Activated T-helper 2 cell treated with anti-CD3 and anti-CD28 coated beads, Interferon-gamma antibody, Interleukin-2, Interleukin-4, amounts not matched to agents 10 μg/mL and 5 μg/mL and 100 μg/mL, durations not matched to agents 14 hours and 24 hours and 36 hours (primary cell): ENCODE data around the gene KCNK3. TPM values are rescaled to one million over a fixed set of nuclear protein-coding genes. Genes with fewer than 3 reads are reported as not detected.

Experiments used
- DNase-seq: peaks from one replicate; pipeline ENCODE4 v3.0.0; 2021; ENCODE audit warnings: low spot score
- H3K27ac Mint-ChIP-seq: one replicate; pipeline ENCODE4 v1.8.0; 2021; ENCODE audit warnings: mixed read lengths
- H3K27me3 Mint-ChIP-seq: one replicate; pipeline ENCODE4 v1.8.0; 2021; ENCODE audit warnings: low read depth, mixed read lengths
- H3K36me3 Mint-ChIP-seq: one replicate; pipeline ENCODE4 v1.8.0; 2021; ENCODE audit warnings: low read depth, mixed read lengths
- H3K4me1 Mint-ChIP-seq: one replicate; pipeline ENCODE4 v1.8.0; 2021; ENCODE audit warnings: low read depth, mixed read lengths
- H3K4me3 Mint-ChIP-seq: one replicate; pipeline ENCODE4 v1.8.0; 2021; ENCODE audit warnings: low read depth, mild to moderate bottlenecking, moderate library complexity, mixed read lengths
- H3K9me3 Mint-ChIP-seq: one replicate; pipeline ENCODE4 v1.8.0; 2021; ENCODE audit warnings: mixed read lengths
- intact Hi-C: fragments of 100-400 bp; cut with micrococcal nuclease; formaldehyde crosslinking; loops from one replicate; pipeline ENCODE4 v1.15.1; 2023
- total RNA-seq: library from RNA; stranded (reverse); gene quantifications from 2 replicates; pipeline ENCODE4 v1.2.3, GENCODE V29; 2022

Gene KCNK3
- total RNA-seq, 1 donor from 2014 or later, result not detected

DNA sequence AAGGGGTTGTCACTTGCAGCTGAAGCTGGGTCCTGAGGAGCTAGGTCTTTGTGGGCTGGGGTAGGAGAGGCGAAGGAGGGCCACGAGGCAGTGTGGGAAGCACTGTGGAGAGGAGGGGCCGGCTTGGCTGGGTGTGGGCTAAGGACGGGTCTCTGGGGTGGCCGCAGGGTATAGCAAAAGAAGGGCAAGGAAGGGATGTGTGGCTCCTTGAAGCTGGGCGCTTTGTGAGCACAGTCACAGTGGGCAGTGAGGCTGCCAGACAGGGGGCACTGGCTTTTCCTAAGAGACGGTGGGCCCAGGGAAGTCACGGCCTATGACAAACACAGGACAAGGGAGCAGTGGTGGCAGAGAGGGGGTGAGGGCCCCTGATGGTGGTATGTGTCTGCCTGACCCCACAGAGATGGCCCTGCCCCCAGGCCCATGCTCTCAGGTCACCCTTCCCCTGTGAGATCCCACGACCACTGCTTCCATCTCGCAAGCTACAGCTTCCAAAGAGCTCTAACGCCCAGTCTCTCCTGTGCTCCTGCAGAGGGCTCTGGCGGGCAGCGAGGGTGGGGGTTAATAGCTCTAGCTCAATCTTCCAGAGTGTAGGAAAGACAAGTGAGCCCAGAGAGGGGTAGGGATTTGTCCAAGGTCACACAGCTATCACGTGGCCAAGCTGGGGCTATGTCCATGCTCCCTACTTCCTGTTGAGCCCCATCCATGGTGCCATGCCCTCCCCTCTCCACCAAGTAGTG, 32.4 kb downstream of the KCNK3 start:
- Mint-ChIP-seq H3K27me3 (no peaks in the 10 kb centered on the region), H3K36me3 (no peaks in the 10 kb centered on the region), H3K9me3 (no peaks in the 10 kb centered on the region), H3K4me1 (no peaks in the 10 kb centered on the region), H3K27ac (no peak overlapping the region), H3K4me3 (no peak overlapping the region)
- DNase-seq, result no peak
- intact Hi-C loops, result no loop called here

DNA sequence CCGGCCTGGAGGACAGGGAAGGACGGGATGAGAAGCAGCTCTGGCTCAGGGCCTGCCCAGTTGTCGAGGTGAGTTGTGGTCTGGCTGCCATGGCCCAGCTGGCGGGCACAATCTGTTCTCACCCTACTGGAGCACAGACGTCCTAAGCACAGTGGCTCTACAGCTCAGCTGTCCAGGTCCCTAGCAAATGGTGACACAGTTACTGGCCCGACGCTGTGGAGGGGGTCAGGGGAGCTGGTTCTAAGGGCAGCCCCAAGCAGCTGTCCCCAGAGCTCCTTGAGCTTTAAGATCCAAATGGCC, 32.9 kb downstream of the KCNK3 start:
- Mint-ChIP-seq H3K9me3 (no peaks in the 10 kb centered on the region), H3K4me1 (no peaks in the 10 kb centered on the region), H3K27ac (no peak overlapping the region), H3K36me3 (no peaks in the 10 kb centered on the region), H3K4me3 (no peak overlapping the region), H3K27me3 (no peaks in the 10 kb centered on the region)
- DNase-seq, result no peak
- intact Hi-C loops, result no loop called here

DNA sequence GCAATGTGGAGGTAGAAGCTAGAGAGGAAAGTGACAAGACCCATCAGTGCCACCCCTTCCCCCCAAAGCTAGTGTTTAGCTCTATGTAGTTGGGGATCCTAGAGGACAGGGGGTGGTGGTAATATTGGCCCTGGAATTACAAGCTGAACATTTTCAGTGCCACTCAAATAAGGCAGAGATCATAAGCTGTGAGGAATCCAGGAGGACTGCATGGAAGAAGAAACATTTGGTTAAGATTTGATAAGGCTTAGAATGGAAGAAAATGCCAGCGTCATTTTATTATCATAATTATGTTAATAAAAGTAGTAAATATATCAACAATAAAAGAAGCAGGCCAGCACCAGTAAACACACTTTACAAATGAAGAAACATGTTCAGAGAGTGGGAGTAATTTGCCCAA, 33.7 kb downstream of the KCNK3 start:
- no peak for DNase-seq
- H3K4me1 Mint-ChIP-seq, result no peaks in the 10 kb centered on the region
- H3K27ac Mint-ChIP-seq, result no peak overlapping the region
- no peak overlapping the region for H3K4me3 Mint-ChIP-seq
- no peaks in the 10 kb centered on the region for H3K36me3 Mint-ChIP-seq
- intact Hi-C loops, result no loop called here
- H3K27me3 Mint-ChIP-seq, result no peaks in the 10 kb centered on the region
- H3K9me3 Mint-ChIP-seq, result no peaks in the 10 kb centered on the region

DNA sequence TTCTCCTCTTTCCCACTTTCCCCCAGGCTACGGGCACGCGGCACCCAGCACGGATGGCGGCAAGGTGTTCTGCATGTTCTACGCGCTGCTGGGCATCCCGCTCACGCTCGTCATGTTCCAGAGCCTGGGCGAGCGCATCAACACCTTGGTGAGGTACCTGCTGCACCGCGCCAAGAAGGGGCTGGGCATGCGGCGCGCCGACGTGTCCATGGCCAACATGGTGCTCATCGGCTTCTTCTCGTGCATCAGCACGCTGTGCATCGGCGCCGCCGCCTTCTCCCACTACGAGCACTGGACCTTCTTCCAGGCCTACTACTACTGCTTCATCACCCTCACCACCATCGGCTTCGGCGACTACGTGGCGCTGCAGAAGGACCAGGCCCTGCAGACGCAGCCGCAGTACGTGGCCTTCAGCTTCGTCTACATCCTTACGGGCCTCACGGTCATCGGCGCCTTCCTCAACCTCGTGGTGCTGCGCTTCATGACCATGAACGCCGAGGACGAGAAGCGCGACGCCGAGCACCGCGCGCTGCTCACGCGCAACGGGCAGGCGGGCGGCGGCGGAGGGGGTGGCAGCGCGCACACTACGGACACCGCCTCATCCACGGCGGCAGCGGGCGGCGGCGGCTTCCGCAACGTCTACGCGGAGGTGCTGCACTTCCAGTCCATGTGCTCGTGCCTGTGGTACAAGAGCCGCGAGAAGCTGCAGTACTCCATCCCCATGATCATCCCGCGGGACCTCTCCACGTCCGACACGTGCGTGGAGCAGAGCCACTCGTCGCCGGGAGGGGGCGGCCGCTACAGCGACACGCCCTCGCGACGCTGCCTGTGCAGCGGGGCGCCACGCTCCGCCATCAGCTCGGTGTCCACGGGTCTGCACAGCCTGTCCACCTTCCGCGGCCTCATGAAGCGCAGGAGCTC, 35.4 kb downstream of the KCNK3 start:
- no peak overlapping the region for H3K27ac Mint-ChIP-seq
- no peaks in the 10 kb centered on the region for H3K4me1 Mint-ChIP-seq
- no peaks in the 10 kb centered on the region for H3K9me3 Mint-ChIP-seq
- no peak for DNase-seq
- intact Hi-C loops, result no loop called here
- no peaks in the 10 kb centered on the region for H3K36me3 Mint-ChIP-seq
- no peak overlapping the region for H3K4me3 Mint-ChIP-seq
- peaks cover 3% of the 10 kb centered on the region for H3K27me3 Mint-ChIP-seq

DNA sequence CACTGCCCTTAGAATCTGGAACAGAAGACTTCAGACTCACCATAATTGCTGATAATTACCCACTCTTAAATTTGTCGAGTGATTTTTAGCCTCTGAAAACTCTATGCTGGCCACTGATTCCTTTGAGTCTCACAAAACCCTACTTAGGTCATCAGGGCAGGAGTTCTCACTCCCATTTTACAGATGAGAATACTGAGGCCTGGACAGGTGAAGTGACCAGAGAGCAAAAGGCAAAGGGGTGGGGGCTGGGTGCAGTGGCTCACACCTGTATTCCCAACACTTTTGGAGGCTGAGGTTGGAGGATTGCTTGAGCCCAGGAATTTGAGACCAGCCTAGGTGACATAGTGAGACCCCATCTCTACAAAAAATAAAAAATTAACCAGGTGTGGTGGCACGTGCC, 36.8 kb downstream of the KCNK3 start:
- intact Hi-C loops, result no loop called here
- H3K4me3 Mint-ChIP-seq, result no peak overlapping the region
- H3K27me3 Mint-ChIP-seq, result peaks cover 8% of the 10 kb centered on the region
- no peaks in the 10 kb centered on the region for H3K36me3 Mint-ChIP-seq
- H3K27ac Mint-ChIP-seq, result no peak overlapping the region
- H3K4me1 Mint-ChIP-seq, result no peaks in the 10 kb centered on the region
- DNase-seq, result no peak
- no peaks in the 10 kb centered on the region for H3K9me3 Mint-ChIP-seq

DNA sequence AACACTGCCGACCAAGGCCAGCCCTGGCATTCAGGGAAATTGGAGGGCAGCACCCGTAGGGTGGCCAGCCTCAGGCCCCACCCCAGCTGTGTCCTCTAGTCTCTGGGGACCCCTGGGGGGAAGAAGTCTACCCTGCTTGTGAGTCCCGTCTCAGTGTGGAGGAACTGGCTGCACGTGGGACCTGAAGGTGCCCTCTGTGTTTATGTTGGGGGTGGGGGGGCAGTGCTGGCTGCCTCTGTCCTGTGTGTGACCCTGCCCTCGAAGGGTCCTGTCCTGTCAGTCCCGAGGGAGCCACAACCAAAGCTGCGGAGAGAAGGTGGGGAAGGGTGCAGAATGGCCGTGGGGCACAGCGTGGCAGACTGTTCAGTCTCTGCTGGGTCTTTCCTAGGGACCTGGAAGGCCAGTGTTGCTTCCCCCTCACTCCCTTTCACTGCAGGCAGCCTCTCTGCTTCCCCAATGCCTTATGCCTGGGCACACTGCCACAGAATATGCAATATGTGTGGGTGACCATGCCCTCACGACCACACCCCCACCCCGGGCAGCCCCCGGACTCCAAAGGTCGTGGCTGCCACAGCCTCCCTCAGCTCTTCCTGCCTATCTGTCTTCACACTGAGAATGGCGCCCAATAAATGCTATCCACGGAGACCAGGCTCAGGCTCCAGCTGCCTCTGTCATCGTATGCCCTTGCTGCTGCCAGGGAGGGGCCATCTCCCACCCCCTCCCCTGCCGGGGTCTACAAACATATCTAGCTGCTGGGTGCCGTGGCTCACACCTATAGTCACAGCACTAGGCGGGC, 38.2 kb downstream of the KCNK3 start:
- Mint-ChIP-seq H3K4me3 (no peak overlapping the region), H3K27ac (no peak overlapping the region), H3K36me3 (no peaks in the 10 kb centered on the region), H3K27me3 (peaks cover 8% of the 10 kb centered on the region), H3K9me3 (no peaks in the 10 kb centered on the region), H3K4me1 (no peaks in the 10 kb centered on the region)
- no peak for DNase-seq
- intact Hi-C loops, result no loop called here

DNA sequence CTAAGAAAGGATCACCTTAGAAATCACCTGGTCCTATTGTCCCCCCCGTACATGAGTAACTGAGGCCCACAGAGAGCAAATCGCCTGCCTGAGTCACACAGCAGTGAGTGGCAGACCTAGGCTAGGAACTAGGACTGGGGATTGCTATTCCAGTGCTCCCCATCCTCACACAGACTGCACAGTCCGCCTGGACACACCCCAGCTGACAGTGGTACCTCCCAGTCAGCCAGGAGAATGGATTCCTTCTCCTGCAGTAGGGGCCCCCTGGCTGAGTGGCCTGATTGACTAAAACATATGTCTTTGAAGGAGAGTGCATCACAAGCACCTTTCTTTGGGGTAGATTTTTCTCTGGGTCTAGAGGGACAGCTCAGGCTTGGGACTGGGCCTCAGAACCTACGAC, 39.2 kb downstream of the KCNK3 start:
- Mint-ChIP-seq H3K4me3 (no peak overlapping the region), H3K27ac (no peak overlapping the region), H3K36me3 (no peaks in the 10 kb centered on the region), H3K9me3 (no peaks in the 10 kb centered on the region), H3K27me3 (peaks cover 8% of the 10 kb centered on the region), H3K4me1 (no peaks in the 10 kb centered on the region)
- intact Hi-C loops, result no loop called here
- no peak for DNase-seq

DNA sequence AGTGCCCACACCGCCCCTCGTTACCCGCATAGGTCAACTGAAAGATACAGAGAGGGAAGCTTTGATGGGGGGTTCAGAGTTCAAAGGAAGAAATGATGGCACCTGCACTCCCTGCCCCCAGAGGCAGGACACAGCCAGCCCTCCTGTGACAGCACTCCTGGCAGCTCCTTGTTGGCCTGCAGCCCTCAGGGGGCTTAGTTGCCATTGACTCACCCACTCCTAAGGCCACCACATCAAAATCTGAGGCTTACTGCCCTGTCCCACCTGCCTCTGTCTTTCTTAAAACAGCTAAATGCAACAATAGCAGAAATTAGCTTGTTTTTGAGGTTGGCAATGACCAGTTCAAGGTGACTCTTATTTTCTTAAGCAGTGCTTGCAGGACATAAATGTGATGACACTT, 39.9 kb downstream of the KCNK3 start:
- no peak overlapping the region for H3K4me3 Mint-ChIP-seq
- no peak for DNase-seq
- H3K27me3 Mint-ChIP-seq, result peaks cover 11% of the 10 kb centered on the region
- no peaks in the 10 kb centered on the region for H3K36me3 Mint-ChIP-seq
- intact Hi-C loops, result no loop called here
- H3K9me3 Mint-ChIP-seq, result no peaks in the 10 kb centered on the region
- no peaks in the 10 kb centered on the region for H3K4me1 Mint-ChIP-seq
- H3K27ac Mint-ChIP-seq, result no peak overlapping the region

DNA sequence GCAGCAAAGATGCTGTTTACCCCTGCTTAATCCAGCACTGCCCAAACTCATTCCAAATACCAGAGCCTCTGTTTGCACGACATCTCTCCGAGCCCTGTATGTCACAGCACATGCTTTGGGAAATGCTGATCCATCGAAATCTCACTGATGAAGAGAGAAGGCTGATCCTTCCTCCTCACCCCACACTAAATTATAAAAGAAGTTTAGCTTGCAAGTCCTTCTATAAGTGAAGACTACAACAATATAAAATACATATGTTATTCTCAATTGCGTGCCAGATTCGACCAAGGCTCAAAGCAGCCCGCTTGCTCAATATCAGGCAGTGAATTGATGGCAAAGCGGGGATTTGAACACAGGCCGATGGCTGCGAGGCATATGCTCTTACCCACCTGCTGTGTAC, 40.9 kb downstream of the KCNK3 start:
- intact Hi-C loops, result no loop called here
- DNase-seq, result no peak

DNA sequence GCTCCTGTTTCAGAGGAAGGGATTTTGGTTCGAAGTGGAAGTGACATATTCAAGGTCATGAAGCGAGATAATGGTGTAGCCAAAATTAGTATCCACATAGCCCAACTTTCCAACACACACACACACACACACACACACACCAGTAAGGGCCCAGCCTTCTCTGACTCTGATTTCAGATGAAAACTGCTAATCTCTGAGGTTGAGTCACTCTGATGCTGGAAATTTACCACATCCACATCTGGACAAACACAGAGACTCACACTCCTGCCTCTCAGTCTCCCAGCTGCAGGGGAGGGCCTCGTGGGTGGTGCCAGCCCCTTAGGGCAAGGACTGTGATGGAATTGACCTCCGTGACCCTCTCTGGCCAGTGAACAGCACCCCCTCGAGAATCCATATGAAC, 42.6 kb downstream of the KCNK3 start:
- no peaks in the 10 kb centered on the region for H3K9me3 Mint-ChIP-seq
- peaks cover 13% of the 10 kb centered on the region for H3K27me3 Mint-ChIP-seq
- DNase-seq, result no peak
- no peak overlapping the region for H3K27ac Mint-ChIP-seq
- H3K4me1 Mint-ChIP-seq, result no peaks in the 10 kb centered on the region
- H3K36me3 Mint-ChIP-seq, result no peaks in the 10 kb centered on the region
- no peak overlapping the region for H3K4me3 Mint-ChIP-seq
- intact Hi-C loops, result no loop called here

More for the DNA sequence above, 40.9 kb downstream of the KCNK3 start:
- no peak overlapping the region for H3K4me3 Mint-ChIP-seq
- no peaks in the 10 kb centered on the region for H3K36me3 Mint-ChIP-seq
- H3K27ac Mint-ChIP-seq, result no peak overlapping the region
- H3K9me3 Mint-ChIP-seq, result no peaks in the 10 kb centered on the region
- H3K4me1 Mint-ChIP-seq, result no peaks in the 10 kb centered on the region
- peaks cover 11% of the 10 kb centered on the region for H3K27me3 Mint-ChIP-seq

DNA sequence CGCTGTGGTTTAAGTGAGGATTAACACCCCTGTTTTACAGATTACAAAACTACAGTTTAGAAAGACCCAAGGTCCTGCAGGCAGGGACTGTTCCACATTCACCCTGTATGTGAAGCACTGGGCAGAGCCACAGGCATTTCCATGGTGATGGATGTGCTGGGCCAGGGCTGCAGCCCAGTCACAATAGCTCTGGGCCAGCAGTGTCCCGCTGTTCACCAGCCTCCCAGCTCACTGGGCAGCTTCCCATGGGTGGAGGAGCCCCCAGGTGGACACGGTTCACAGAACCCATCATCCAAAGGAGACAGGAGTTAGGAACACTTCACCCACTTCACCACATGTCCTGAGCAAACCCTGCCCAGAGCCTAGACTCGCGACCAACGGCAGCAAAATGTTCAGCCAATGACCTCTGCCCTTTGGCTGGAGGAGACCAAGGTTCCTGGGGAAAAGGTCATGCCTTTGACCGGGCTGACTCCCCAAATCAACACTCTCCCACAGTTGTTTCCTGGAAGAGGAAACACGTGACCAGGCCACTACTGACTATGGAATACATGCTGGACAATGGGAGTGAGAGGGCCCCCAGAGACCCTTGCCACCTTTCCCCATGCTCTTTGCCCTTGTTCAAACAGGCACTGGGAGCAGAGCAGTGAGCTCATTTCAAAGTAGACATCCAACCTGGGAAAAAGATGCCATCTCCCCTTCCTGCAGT, 43.5 kb downstream of the KCNK3 start:
- no peak for DNase-seq
- peaks cover 1% of the 10 kb centered on the region for H3K4me1 Mint-ChIP-seq
- no peaks in the 10 kb centered on the region for H3K36me3 Mint-ChIP-seq
- no peak overlapping the region for H3K27ac Mint-ChIP-seq
- intact Hi-C loops, result no loop called here
- H3K27me3 Mint-ChIP-seq, result peaks cover 13% of the 10 kb centered on the region
- H3K4me3 Mint-ChIP-seq, result no peak overlapping the region
- no peaks in the 10 kb centered on the region for H3K9me3 Mint-ChIP-seq

DNA sequence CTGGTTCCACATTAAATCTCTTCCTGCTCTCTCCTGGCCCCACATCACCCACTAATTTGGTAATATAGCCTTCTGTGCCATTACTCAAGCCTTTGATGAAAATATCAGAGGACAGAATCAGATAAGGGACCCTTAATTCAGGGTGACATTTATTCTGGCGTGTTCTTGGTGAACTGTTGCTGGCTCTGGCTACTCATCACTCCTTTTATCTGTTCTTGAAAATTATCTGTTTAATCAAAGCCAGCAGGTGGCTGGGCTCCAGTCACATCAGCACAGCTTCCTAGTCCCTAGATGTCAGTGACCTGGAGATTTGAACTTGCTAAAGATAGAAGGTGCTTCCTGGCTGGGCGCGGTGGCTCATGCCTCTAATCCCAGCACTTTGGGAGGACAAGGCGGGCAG, 44.7 kb downstream of the KCNK3 start:
- H3K9me3 Mint-ChIP-seq, result no peaks in the 10 kb centered on the region
- H3K4me3 Mint-ChIP-seq, result no peak overlapping the region
- no peak overlapping the region for H3K27ac Mint-ChIP-seq
- H3K27me3 Mint-ChIP-seq, result peaks cover 14% of the 10 kb centered on the region
- no peaks in the 10 kb centered on the region for H3K36me3 Mint-ChIP-seq
- intact Hi-C loops, result no loop called here
- no peak for DNase-seq
- H3K4me1 Mint-ChIP-seq, result peaks cover 2% of the 10 kb centered on the region
